GM23248 (cell line): ENCODE data around the gene OST4.

ENCODE experiments used
- EZH2 ChIP-seq: fragments of 200-600 bp; sonication (generic); IDR thresholded peaks from 2 replicates; pipeline ENCODE4 v1.6.1; 2018; ENCODE audit warnings: antibody characterized with exemption, mild to moderate bottlenecking; ENCODE audit not compliant: insufficient read depth, poor library complexity, severe bottlenecking
- EZH2phosphoT487 ChIP-seq: fragments of 200-600 bp; sonication (generic); IDR thresholded peaks from 2 replicates; pipeline ENCODE4 v1.6.1; 2018; ENCODE audit warnings: antibody characterized with exemption, moderate library complexity, mild to moderate bottlenecking, low read depth; ENCODE audit not compliant: insufficient read depth

DNA sequence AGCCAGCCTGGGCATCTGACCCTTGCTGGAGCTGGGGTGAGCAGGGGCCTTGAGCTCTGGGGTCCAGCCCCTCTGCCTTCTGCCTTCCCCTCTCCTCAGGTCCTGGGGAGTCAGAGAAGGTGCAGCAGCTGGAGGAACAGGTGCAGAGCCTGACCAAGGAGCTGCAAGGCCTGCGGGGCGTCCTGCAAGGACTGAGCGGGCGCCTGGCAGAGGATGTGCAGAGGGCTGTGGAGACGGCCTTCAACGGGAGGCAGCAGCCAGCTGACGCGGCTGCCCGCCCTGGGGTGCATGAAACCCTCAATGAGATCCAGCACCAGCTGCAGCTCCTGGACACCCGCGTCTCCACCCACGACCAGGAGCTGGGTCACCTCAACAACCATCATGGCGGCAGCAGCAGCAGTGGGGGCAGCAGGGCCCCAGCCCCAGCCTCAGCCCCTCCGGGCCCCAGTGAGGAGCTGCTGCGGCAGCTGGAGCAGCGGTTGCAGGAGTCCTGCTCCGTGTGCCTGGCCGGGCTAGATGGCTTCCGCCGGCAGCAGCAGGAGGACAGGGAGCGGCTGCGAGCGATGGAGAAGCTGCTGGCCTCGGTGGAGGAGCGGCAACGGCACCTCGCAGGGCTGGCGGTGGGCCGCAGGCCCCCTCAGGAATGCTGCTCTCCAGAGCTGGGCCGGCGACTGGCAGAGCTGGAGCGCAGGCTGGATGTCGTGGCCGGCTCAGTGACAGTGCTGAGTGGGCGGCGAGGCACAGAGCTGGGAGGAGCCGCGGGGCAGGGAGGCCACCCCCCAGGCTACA lies 10.7 kb upstream of the OST4 start:
- no peak for TF ChIP-seq EZH2
- TF ChIP-seq EZH2phosphoT487, result no peak
